HG03108 (cell line): ENCODE results near the gene GNB5.
"Not testable (repeated sequence)": the region's sequence is repeated elsewhere in the genome, so short reads cannot be mapped to it uniquely, and the experiment has no call there.

ENCODE experiments used
- ATAC-seq: cut with Tn5 transposase; IDR thresholded peaks from one replicate; pipeline ENCODE4 v1.9.1; 2021; ENCODE audit warnings: moderate library complexity; ENCODE audit not compliant: unreplicated experiment

GNB5 gene

GRCh38 chr15:52191207-52191606, at the start of gene GNB5:
Gene GNB5, minus strand, starts transcription at chr15:52191392. Its CDS starts 6,716 bp downstream, at chr15:52184676.
- no peak for ATAC-seq

- ATAC-seq: no peak
Measured at GRCh38 chr15:52240166-52240565, 49.0 kb upstream of the GNB5 start.

- not testable (repeated sequence) for ATAC-seq
Measured at GRCh38 chr15:52238989-52239525, 47.9 kb upstream of the GNB5 start.

- no peak for ATAC-seq
Measured at GRCh38 chr15:52238149-52238548, 47.0 kb upstream of the GNB5 start.

GRCh38 chr15:52236013-52236412, 44.8 kb upstream of the GNB5 start:
- ATAC-seq: no peak

- ATAC-seq: no peak
Measured at GRCh38 chr15:52234596-52235541, 43.7 kb upstream of the GNB5 start.

- no peak for ATAC-seq
Measured at GRCh38 chr15:52233405-52233804, 42.2 kb upstream of the GNB5 start.

DNA sequence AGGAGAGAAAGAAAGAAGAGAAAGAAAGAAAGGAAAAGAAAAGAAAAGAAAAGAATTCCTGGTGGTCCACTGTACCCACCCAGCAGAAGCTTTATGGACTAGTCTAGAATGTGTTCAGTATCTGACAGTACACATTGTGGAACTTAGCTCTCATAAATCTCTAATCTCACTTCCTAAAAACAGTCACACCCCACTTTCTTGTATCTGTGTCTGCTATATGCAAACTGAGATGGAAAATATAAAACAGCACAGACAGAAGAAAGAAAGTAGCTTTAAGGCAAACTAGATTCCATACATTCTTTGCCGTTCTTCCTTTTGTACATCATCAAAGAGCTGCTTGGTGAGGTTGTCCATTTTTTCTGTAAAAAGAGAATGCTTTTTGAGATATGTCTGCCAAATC, 41.1 kb upstream of the GNB5 start:
- ATAC-seq: peak; percentile 52

DNA sequence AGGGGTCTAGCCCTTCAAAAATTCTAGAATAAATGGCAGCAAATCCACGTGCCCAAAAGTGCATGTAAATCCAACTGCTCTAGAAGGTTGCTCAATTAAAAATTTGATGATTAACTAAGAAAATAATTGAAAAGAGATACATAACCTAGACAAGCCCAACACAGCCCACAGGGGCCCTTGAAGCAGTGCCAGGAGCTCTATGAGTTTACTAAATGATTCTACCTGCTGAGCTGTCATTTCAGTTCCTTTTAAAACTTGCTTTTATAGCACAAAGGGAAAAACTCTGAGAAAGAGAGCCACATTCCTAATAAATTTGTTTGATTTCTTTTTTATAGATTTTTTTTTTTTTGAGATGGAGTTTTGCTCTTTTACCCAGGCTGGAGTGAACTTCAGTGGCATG, 38.9 kb upstream of the GNB5 start:
- no peak for ATAC-seq

GRCh38 chr15:52228921-52229320, 37.7 kb upstream of the GNB5 start:
- ATAC-seq: no peak

- ATAC-seq: peak; percentile 70
Measured at GRCh38 chr15:52227456-52227855, 36.3 kb upstream of the GNB5 start.

GRCh38 chr15:52225230-52225629, 34.0 kb upstream of the GNB5 start:
- ATAC-seq: no peak

- ATAC-seq: no peak
Measured at GRCh38 chr15:52224211-52224610, 33.0 kb upstream of the GNB5 start.

DNA sequence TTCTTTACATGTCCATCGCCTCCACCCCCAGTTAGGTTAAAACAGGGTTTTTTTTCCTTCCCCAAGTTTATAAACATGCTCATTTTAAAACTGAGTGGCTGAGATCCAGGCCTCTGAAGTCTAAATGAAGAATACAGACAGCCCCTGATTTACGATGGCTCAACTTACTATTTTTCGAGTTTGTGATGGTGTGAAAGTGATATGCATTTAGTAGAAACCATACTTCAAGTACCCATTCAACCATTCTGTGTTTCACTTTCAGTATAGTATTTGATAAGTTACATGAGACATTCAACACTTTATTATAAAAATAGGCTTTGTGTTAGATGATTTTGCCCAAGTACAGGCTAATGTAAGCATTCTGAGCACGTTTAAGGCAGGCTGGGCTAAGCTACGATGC, 30.5 kb upstream of the GNB5 start:
- ATAC-seq: no peak

DNA sequence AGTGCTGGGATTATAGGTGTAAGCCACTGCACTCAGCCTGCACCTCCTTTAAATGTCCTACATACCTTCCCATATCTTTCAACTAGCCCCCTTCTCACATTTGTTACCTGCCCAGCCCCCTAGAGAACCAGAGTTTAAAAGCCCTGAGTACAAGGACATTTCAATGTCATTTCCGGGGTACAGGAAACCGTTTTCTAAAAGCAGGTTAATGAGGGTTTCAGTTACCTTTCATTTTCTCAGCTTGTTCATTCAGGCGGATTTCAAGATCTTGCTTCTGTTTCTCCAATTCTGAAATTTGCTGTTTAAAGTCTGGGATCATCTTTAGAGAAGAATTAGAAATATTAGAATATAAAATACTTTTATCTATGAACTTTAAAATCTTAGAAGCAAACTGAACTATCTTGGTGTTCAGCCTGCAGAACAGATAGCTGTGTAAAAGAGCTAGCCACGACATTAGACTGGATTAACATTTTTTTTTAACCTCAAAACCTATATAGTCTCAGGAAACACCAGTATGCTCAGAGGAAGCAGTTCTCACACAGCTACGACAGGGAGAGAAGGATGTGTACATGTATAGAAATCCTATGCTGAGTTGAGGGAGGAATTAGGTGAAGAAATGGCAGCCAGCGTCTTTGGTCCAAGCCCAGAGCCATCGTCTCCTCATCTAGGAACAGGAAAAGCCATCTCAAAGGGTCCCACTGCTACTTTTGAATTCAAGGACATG, 29.9 kb upstream of the GNB5 start:
- ATAC-seq: no peak

- no peak for ATAC-seq
Measured at GRCh38 chr15:52220251-52220650, 29.1 kb upstream of the GNB5 start.

- ATAC-seq: no peak
Measured at GRCh38 chr15:52218816-52219215, 27.6 kb upstream of the GNB5 start.

DNA sequence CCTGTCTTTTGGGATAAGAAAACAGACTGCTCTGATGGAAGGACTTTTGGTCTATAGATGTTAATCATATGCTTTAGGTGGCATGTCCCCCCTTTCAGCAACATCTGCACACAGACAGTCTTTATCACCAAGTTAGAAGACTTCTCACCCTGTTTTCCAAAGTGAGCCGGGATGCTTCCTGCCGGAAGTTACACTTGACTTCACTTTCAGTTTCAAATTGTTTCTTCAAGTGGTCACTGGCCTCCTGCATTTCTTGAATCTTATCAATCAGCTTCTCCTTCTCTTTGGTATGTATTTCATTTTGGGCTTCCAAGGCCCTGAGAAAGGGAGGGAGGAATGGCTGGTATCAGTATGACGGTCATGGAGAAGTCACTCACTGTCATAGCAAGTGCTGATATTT, 27.2 kb upstream of the GNB5 start:
- ATAC-seq: no peak

DNA sequence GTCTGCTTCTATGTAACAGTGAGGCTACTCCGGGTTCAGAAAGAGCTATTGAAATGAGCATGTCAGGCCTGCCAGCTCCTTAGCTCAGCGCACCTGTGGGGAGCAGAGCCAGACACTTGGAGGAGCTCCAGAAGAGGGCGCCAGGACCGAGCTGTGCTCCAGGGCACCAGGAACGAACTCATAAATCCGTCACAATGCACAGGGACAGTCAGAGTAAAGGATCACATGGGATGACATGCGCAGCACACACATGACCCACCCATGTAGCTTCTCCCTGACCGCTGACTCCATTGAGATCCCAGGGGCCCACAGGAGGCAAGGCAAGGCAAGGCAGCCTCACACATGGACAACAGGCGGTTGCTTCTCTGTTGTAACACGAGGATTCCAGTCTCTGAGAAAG, 26.0 kb upstream of the GNB5 start:
- no peak for ATAC-seq

DNA sequence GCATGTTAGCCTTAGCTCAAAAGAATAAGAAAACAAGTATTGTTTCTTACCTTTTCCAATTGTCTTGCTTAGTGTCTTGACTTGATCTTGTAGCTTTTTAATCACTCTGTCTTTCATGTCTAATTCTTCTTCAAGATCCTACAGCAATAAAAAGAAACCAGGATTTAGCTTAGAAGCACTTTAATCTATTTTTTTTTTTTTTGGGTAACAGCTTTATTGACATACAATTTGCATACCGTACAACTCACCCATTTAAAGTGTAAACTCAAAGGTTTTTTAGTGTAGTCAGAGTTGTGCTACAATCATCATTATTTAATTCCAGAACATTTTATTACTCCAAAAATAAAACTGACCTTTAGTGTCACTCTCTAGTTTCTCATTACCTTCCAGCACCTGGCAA, 23.4 kb upstream of the GNB5 start:
- no peak for ATAC-seq

GRCh38 chr15:52213206-52213605, 22.0 kb upstream of the GNB5 start:
- ATAC-seq: no peak
